ENCODE measurements around the gene MAGOH. TPM values are rescaled to one million over a fixed set of nuclear protein-coding genes. Genes with fewer than 3 reads are reported as not detected.

MAGOH gene
- total and polyA plus RNA-seq, 10 of the 15 experiments (the other 5 are each of a cell fraction or from before 2014, with no cell fraction given), result 62.6 to 261 (median 89.8) TPM

- TF ChIP-seq CTCF (IDR thresholded peaks at IDR 0.05 in 2 of 3, conservative IDR thresholded peaks at IDR 0.05 in 1 of 3; ENCODE audit: control insufficient read depth in 2 of 3, extremely low read depth in 1 of 3, insufficient read depth in 1 of 3, low read depth in 3 of 3, low read length in 3 of 3) (no peak), ZNF687 (IDR thresholded peaks at IDR 0.05) (0 out of 2 replicates have a peak, but pooled peaks have one; percentile 32), BHLHE40 (IDR thresholded peaks at IDR 0.05; ENCODE audit: borderline replicate concordance in 1 of 2, low read depth in 2 of 2, low read length in 1 of 2) (peak; percentile 62 to 66; a peak in 3 of 4 replicates)
Measured at GRCh38 chr1:53285969-53286760, 47.8 kb upstream of the MAGOH start (continued).

Measured in GM12878 (cell line).